Endothelial cell of umbilical vein (primary cell): Measurements from ENCODE around the gene RASGRF1. TPM values are rescaled to one million over a fixed set of nuclear protein-coding genes. Genes with fewer than 3 reads are reported as not detected.

Experiments used
- BruUV-seq: library from RNA; stranded (reverse); fragments of 400-500 nt; replicated peaks from 2 replicates; lab custom pipeline; 2021; lab: Mats Ljungman, UMichigan
- CTCF ChIA-PET: fragments of 300-600, 350-600 bp; sonication (Branson Sonifier 250); formaldehyde crosslinking; loops from one replicate; lab custom pipeline; 2021; ENCODE audit warnings: antibody characterized with exemption, inconsistent platforms; lab: Charles Lee
- POLR2A ChIA-PET: fragments of 300-600, 350-600 bp; sonication (Branson Sonifier 250); formaldehyde crosslinking; loops from one replicate; lab custom pipeline; 2021; ENCODE audit warnings: antibody characterized with exemption, inconsistent platforms; lab: Charles Lee
- DNase-seq: peaks from one replicate; pipeline ENCODE4 v3.0.0-alpha.2; 2011; ENCODE audit warnings: low read depth, low spot score
- FAIRE-seq: peaks from 2 replicates; lab custom pipeline; 2011; peaks lifted over from hg19 to GRCh38; lab: Jason Lieb, UNC
- H2AFZ ChIP-seq: 2 replicates; pipeline ENCODE4 v1.6.0; 2012; ENCODE audit warnings: low read depth, low read length, control low read depth, inconsistent platforms
- H3K27ac ChIP-seq: 2 replicates; pipeline ENCODE4 v1.5.1; 2011; ENCODE audit warnings: low read depth, mild to moderate bottlenecking, control low read depth, low read length, moderate library complexity; ENCODE audit not compliant: insufficient read depth
- H3K27me3 ChIP-seq, 2 experiments: 2 replicates each; pipeline versions ENCODE4 v1.6.0 to v1.6.1; 2011; ENCODE audit warnings: low read length in 2 of 2, mixed read lengths in 1 of 2; ENCODE audit not compliant: control insufficient read depth in 2 of 2, insufficient read depth in 2 of 2
- H3K36me3 ChIP-seq, 2 experiments: 2 replicates in 1 of 2; 3 replicates in 1 of 2; pipeline ENCODE4 v1.5.1; 2011; ENCODE audit warnings: low read length in 2 of 2, mild to moderate bottlenecking in 1 of 2, moderate library complexity in 1 of 2; ENCODE audit not compliant: control insufficient read depth in 2 of 2, insufficient read depth in 2 of 2; ENCODE audit errors: extremely low read depth in 1 of 2
- H3K4me1 ChIP-seq: 3 replicates; pipeline ENCODE4 v1.5.1; 2011; ENCODE audit warnings: mild to moderate bottlenecking, low read length; ENCODE audit not compliant: control insufficient read depth, insufficient read depth; ENCODE audit errors: extremely low read depth
- H3K4me2 ChIP-seq: 2 replicates; pipeline ENCODE4 v1.6.1; 2011; ENCODE audit warnings: low read length, control low read depth, mixed read lengths; ENCODE audit not compliant: insufficient read depth
- H3K4me3 ChIP-seq, 3 experiments: fragments of 200-600 bp in 1 of 3; sonication (generic), shearing (Covaris generic) in 1 of 3; replicated peaks in 1 of 3; 2 replicates each; pipeline ENCODE4 v1.5.1; 2011 to 2016; ENCODE audit warnings: control low read depth in 3 of 3, low read length in 3 of 3, mild to moderate bottlenecking in 2 of 3, inconsistent platforms in 1 of 3, low read depth in 1 of 3, moderate library complexity in 1 of 3; ENCODE audit not compliant: insufficient read depth in 1 of 3
- H3K79me2 ChIP-seq: 2 replicates; pipeline ENCODE4 v1.6.0; 2012; ENCODE audit warnings: low read length, inconsistent platforms; ENCODE audit not compliant: control insufficient read depth, insufficient read depth
- H3K9ac ChIP-seq: replicated peaks from 2 replicates; pipeline ENCODE3; 2011; ENCODE audit warnings: low read length, control low read depth; ENCODE audit not compliant: insufficient read depth; ENCODE audit errors: extremely low read depth
- H3K9me1 ChIP-seq: replicated peaks from 3 replicates; pipeline ENCODE4 v1.6.0; 2011; ENCODE audit warnings: mild to moderate bottlenecking, low read length; ENCODE audit not compliant: control insufficient read depth, insufficient read depth; ENCODE audit errors: extremely low read depth
- H3K9me3 ChIP-seq: replicated peaks from 2 replicates; pipeline ENCODE4 v1.5.1; 2012; ENCODE audit warnings: low read length, inconsistent platforms; ENCODE audit not compliant: control insufficient read depth, insufficient read depth
- H4K20me1 ChIP-seq: replicated peaks from 2 replicates; pipeline ENCODE3; 2011; ENCODE audit warnings: mild to moderate bottlenecking, low read length; ENCODE audit not compliant: control insufficient read depth, insufficient read depth; ENCODE audit errors: extremely low read depth
- EZH2 ChIP-seq: IDR thresholded peaks from 2 replicates; pipeline ENCODE4 v1.6.1; 2012; ENCODE audit warnings: borderline replicate concordance, low read depth, mild to moderate bottlenecking, moderate library complexity, low read length, inconsistent platforms; ENCODE audit not compliant: severe bottlenecking
- FOS ChIP-seq: IDR thresholded peaks from 2 replicates; pipeline ENCODE4 v1.6.1; 2011; ENCODE audit warnings: mild to moderate bottlenecking, low read length, moderate library complexity, borderline replicate concordance; ENCODE audit not compliant: insufficient read depth
- GATA2 ChIP-seq: IDR thresholded peaks from 2 replicates; pipeline ENCODE4 v1.7.0; 2011; ENCODE audit warnings: low read depth, mild to moderate bottlenecking, moderate library complexity, mixed read lengths, low read length; ENCODE audit not compliant: insufficient read length, insufficient read depth
- JUN ChIP-seq: IDR thresholded peaks from 2 replicates; pipeline ENCODE4 v1.6.1; 2011; ENCODE audit warnings: borderline replicate concordance, low read depth; ENCODE audit not compliant: insufficient read length, insufficient read depth
- MAX ChIP-seq: IDR thresholded peaks from 2 replicates; pipeline ENCODE4 v1.6.1; 2011; ENCODE audit not compliant: insufficient read depth, insufficient read length
- MYC ChIP-seq: IDR thresholded peaks from one replicate; pipeline ENCODE4 v1.6.1; 2011; ENCODE audit warnings: mild to moderate bottlenecking, low read depth, low read length
- POLR2A ChIP-seq: IDR thresholded peaks from 2 replicates; pipeline ENCODE4 v1.6.1; 2012; ENCODE audit warnings: low read depth, mild to moderate bottlenecking, control low read depth, low read length
- POLR2AphosphoS5 ChIP-seq: IDR thresholded peaks from 2 replicates; pipeline ENCODE4 v1.6.1; 2012; ENCODE audit warnings: low read depth, mild to moderate bottlenecking, control low read depth, low read length, moderate library complexity; ENCODE audit not compliant: insufficient read depth
- dilution Hi-C: fragments of 300-500 bp; cut with MboI; formaldehyde crosslinking; loops from one replicate; pipeline ENCODE4 v1.15.0; 2019; ENCODE audit warnings: low sequenced_read_pairs; ENCODE audit not compliant: extremely low pct_ligation_motif_present
- intact Hi-C: fragments of 100-400 bp; cut with micrococcal nuclease; formaldehyde crosslinking; loops from one replicate; pipeline ENCODE4 v1.10.0; 2022
- polyA plus RNA-seq, 4 experiments: library from polyadenylated mRNA; depleted of rRNA in 3 of 4; stranded (reverse) in 3 of 4; unstranded in 1 of 4; fragments of >200 nt; gene quantifications; 2 replicates each; pipeline versions ENCODE4 v1.2.1 to v1.2.3, GENCODE V29; 2011 to 2012; ENCODE audit warnings: missing spikeins in 1 of 4
- total RNA-seq: library from RNA; stranded (reverse); gene quantifications from 2 replicates; pipeline ENCODE4 v1.2.3, GENCODE V29; 2021
- TF ChIP-seq, protein P1 (sequence below), 2 donors: IDR thresholded peaks; 1 replicate in 1 of 2; 2 replicates in 1 of 2; pipeline ENCODE4 v1.5.1; 2011; ENCODE audit warnings: low read length in 2 of 2, mild to moderate bottlenecking in 2 of 2, moderate library complexity in 2 of 2, control low read depth in 1 of 2, inconsistent platforms in 1 of 2, low read depth in 1 of 2; ENCODE audit not compliant: insufficient read depth in 1 of 2; ENCODE audit errors: extremely low read depth in 1 of 2

The RASGRF1 gene
- total and polyA plus RNA-seq, 2 donors (not counting 3 experiments of a cell fraction or from before 2014, with no cell fraction given): 0.04 TPM; not detected in 1

DNA sequence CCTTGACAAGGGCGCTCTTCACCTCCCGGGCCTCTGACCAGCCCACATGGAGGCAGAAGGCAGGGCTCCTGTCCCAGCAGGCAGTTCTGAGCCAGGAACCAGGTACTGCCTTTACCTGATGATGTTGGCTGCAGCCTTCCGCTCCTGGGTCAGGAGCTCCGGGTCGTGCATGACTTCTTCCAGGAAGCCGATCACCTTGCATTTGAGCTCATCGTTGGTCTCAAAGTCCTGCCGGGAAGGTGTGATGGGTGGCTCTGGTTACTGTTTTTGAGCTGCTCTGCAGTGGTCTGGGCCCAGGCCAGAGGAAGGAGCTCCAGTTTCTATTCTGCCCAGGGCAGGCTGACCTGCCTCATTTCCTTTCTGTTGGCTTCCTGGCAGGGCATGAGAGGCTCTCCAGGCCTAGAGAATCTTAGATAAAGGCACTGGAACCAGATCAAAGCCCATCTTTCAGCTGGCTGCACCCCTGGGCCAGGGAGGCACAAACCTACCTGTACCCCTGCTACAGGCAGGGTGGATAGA lies 92.5 kb downstream of the RASGRF1 start:
- TF ChIP-seq POLR2AphosphoS5: no peak
- TF ChIP-seq, protein P1, sequence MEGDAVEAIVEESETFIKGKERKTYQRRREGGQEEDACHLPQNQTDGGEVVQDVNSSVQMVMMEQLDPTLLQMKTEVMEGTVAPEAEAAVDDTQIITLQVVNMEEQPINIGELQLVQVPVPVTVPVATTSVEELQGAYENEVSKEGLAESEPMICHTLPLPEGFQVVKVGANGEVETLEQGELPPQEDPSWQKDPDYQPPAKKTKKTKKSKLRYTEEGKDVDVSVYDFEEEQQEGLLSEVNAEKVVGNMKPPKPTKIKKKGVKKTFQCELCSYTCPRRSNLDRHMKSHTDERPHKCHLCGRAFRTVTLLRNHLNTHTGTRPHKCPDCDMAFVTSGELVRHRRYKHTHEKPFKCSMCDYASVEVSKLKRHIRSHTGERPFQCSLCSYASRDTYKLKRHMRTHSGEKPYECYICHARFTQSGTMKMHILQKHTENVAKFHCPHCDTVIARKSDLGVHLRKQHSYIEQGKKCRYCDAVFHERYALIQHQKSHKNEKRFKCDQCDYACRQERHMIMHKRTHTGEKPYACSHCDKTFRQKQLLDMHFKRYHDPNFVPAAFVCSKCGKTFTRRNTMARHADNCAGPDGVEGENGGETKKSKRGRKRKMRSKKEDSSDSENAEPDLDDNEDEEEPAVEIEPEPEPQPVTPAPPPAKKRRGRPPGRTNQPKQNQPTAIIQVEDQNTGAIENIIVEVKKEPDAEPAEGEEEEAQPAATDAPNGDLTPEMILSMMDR (IDR thresholded peaks at IDR 0.05; ENCODE audit: extremely low read depth in 1 of 2, insufficient read depth in 1 of 2, low read depth in 1 of 2, low read length in 2 of 2): no peak
- no peak for TF ChIP-seq FOS
- no peak for TF ChIP-seq GATA2
- TF ChIP-seq POLR2A: no peak
- TF ChIP-seq JUN: no peak
- no peak for TF ChIP-seq EZH2
- no peak for TF ChIP-seq MYC
- TF ChIP-seq MAX: no peak
- Histone ChIP-seq H3K36me3 (no peaks in the 10 kb centered on the region), H3K79me2 (no peaks in the 10 kb centered on the region), H3K4me3 (no peak overlapping the region), H3K9me1 (no peaks in the 10 kb centered on the region), H2AFZ (no peak overlapping the region), H4K20me1 (no peaks in the 10 kb centered on the region), H3K4me1 (no peaks in the 10 kb centered on the region), H3K27ac (no peak overlapping the region), H3K9ac (no peak overlapping the region), H3K27me3 (no peaks in the 10 kb centered on the region), H3K9me3 (no peaks in the 10 kb centered on the region), H3K4me2 (no peak overlapping the region)
- FAIRE-seq (no peak), DNase-seq (no peak)
- dilution Hi-C loops (no loop called here), intact Hi-C loops (no loop called here)
- POLR2A ChIA-PET: no interaction called here
- CTCF ChIA-PET: interaction anchor here (1.3 to 2.3 kb wide), 5 partner anchors 9 to 30 kb away, joined by 3 to 15 read pairs (median 9); no protein-coding TSS in a partner anchor
- no TSS peak for BruUV-seq
